H54 (cell line): ENCODE measurements around the gene NEURL3.
A peak's percentile ranks its signal among the peaks of the same experiment; 100 is the strongest.
"Not testable (repeated sequence)": the region's sequence is repeated elsewhere in the genome, so short reads cannot be mapped to it uniquely, and the experiment has no call there.

Source experiments
- DNase-seq: peaks from one replicate; pipeline ENCODE4 v3.0.0; 2011; ENCODE audit warnings: low spot score, mixed read lengths; ENCODE audit not compliant: insufficient read length
- FAIRE-seq: peaks from 3 replicates; lab custom pipeline; 2011; peaks lifted over from hg19 to GRCh38; lab: Jason Lieb, UNC
- POLR2A ChIP-seq: IDR thresholded peaks from 2 replicates; pipeline ENCODE4 v1.6.1; 2011; ENCODE audit warnings: low read depth, mild to moderate bottlenecking, low read length

Gene NEURL3

DNA sequence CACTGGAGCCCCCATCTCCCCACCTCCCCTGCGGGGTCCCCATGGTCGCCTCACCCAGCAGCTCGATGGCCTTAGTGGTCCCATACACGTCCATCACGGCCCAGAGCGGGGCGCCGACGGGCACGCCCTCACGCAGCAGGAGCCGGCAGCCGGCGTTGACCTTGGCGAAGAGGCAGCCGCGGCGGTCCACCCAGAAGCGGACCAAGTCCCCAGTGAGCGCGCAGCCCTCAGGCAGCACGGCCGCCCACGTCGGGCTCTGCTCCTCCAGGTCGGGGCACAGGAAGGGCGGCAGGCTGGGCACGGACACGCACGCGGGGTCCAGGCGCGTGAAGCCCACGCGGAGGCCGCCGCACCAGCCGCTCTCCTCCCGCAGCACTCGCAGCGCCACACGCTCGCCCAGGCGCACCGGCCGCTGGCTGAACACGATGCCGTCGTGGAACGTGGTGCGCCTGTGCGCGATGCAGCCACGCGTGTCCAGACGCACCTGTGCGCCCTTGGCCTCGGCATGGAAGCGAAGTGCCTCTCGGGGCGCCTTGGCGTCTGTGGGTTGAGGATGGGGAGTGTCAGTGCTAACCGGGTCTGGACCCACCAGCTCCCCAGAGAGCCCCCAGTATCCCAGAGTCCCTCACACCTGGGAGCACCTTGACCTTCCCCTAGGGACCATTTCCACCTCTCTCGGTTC is 4.6 kb downstream of the NEURL3 start:
- DNase-seq (no peak), FAIRE-seq (no peak)
- no peak for TF ChIP-seq POLR2A

DNA sequence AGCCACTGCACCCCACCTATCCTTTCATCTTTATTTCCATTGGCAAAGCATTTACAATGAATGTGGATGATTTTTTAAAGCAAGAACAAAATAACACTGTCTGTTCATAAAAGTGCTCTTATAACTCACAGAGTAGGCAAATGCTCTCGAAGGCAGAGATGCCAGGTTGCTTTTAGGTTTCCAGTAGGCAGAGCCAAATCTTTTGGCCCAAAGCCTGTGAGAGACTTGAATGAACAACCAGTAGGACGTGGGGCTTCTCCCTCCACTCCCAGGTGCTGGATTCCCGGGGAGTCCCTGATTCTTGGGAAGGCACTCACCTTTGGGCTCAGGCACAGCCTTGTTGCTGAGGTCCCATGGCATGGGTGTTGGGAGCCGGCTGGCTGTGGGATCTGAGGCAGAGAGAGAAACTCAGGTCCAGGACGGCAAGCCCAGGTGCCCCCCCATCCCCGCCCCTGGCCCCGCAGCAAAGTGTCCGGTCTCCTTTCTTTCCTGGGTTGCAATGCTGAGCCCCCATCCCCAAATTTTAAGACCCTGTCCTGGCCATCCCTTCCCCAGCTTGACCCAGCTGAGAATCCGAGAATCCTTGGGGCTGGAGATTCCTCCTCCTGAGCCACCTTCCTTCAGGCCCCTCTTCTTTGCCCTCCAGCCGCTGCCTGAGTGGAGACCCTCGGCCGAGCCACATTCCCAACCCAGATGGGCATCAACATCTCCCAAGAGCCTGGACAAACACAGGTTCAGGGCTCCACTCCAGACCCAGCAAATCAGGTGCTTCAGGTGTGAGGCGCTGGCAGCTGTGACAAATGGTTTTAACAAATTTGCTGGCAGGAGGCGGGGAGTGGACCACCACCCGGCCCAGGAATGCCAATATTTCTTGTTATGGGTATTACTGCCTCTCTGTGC is 5.8 kb downstream of the NEURL3 start:
- FAIRE-seq, result no peak
- no peak for DNase-seq
- TF ChIP-seq POLR2A, result no peak

DNA sequence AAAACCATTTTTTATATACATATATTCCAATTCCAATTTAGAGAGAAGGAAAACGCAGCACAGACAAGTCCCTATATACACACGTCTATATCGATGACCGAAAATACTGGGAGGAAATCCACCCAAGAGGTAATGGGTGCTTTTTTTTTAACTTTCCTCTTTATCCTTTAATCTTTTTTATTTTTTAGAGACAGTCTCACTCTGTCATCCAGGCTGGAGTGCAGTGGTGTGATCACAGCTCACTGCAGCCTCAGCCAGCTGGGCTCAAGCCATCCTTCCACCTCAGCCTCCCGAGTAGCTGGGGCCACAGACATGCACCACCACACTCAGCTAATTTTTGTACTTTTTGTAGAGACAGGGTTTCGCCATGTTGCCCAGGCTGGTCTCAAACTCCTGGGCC is 6.5 kb downstream of the NEURL3 start:
- not testable (repeated sequence) for DNase-seq, FAIRE-seq

GRCh38 chr2:96498021-96498431 is 7.1 kb downstream of the NEURL3 start:
- DNase-seq (no peak), FAIRE-seq (no peak)
- no peak for TF ChIP-seq POLR2A

GRCh38 chr2:96495982-96496629 is 9.1 kb downstream of the NEURL3 start:
- FAIRE-seq, result no peak

DNA sequence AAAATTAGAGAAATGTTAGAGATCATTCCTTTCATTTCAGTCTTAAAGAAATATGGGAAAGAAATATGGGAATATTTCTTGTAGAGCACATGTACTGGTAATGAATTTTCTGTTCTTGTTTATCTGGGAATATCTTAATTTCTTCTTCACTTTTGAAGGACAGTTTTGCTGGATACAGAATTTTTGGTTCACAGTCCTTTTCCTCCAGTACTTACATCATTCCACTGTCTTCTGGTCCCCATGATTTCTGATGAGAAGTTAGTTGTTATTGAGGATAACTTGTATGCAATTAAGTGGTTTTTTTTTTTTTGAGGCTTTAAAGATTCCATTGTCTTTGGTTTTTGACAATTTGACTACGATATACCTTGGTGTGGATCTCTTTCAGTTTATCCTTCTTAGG is 11.0 kb downstream of the NEURL3 start:
- FAIRE-seq, result no peak
- DNase-seq, result no peak
- no peak for TF ChIP-seq POLR2A

More at GRCh38 chr2:96495982-96496629, 9.1 kb downstream of the NEURL3 start:
- DNase-seq, result no peak
- no peak for TF ChIP-seq POLR2A

GRCh38 chr2:96493072-96493471 is 12.1 kb downstream of the NEURL3 start:
- TF ChIP-seq POLR2A, result no peak
- FAIRE-seq (no peak), DNase-seq (no peak)

DNA sequence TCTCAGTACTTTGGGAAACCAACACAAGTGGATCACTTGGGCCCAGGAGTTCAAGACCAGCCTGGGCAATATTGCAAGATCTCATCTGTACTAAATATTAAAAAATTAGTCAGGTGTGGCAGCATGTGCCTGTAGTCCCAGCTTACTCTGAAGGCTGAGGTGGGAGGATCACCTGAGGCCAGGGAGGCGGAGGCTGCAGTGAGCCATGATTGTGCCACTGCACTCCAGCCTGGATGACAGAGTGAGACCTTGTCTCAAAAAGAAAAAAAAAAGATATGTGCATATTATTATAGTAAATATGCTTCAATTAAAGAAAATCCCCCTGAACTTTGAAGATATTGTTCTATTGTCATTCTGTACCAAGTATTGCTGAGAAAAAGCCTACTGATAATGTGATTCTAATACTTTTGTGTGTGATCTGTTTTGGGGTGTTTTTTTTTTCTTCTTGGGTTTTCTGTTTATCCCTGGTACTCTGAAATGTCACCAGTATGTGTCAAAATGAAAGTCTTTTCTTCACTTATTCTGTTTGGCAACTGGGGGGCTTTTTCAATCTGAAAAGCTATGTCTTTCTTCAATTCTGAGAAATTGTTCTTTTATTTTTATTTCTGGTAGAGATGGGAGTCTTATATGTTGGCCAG is 13.2 kb downstream of the NEURL3 start:
- FAIRE-seq, result no peak
- no peak for TF ChIP-seq POLR2A
- DNase-seq, result no peak

DNA sequence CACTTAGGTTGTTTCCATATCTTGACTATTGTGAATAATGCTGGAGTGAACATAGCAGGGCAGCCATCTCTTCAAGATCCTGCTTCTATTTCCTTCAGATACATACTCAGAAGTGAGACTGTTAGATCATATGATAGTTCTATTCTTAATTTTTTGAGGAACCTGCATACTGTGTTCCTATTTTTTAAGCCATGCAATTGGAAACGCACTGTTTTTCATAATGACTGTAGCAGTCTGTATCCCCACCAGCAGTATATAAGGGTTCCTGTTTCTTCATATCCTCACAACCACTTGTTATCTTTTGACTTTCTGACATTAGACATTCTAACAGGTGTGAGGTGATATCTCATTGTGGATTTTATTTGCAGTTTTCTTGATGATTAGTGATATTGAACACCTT is 15.5 kb downstream of the NEURL3 start:
- DNase-seq (no peak), FAIRE-seq (no peak)
- no peak for TF ChIP-seq POLR2A

- FAIRE-seq (no peak), DNase-seq (no peak)
- TF ChIP-seq POLR2A, result no peak
Observed at GRCh38 chr2:96489261-96489660, 15.9 kb downstream of the NEURL3 start.

DNA sequence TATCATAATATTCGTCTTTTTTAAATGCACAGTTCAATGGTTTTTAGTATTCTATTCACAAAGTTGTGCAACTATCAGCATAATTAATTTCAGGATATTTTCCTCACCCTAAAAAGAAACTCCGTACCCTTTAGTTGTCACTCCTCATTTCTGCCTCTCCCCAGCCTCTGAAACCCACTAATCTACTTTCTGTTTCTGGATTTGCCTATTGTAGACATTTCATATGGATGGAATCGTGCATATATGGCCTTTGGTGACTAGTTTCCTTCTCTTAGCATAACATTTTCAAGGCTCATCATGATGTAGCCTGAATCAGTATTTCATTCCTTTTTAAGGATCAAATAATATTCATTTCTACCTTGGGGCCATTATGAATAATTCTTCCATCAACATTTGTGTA is 18.5 kb downstream of the NEURL3 start:
- DNase-seq, result no peak
- FAIRE-seq, result no peak
- TF ChIP-seq POLR2A, result no peak

DNA sequence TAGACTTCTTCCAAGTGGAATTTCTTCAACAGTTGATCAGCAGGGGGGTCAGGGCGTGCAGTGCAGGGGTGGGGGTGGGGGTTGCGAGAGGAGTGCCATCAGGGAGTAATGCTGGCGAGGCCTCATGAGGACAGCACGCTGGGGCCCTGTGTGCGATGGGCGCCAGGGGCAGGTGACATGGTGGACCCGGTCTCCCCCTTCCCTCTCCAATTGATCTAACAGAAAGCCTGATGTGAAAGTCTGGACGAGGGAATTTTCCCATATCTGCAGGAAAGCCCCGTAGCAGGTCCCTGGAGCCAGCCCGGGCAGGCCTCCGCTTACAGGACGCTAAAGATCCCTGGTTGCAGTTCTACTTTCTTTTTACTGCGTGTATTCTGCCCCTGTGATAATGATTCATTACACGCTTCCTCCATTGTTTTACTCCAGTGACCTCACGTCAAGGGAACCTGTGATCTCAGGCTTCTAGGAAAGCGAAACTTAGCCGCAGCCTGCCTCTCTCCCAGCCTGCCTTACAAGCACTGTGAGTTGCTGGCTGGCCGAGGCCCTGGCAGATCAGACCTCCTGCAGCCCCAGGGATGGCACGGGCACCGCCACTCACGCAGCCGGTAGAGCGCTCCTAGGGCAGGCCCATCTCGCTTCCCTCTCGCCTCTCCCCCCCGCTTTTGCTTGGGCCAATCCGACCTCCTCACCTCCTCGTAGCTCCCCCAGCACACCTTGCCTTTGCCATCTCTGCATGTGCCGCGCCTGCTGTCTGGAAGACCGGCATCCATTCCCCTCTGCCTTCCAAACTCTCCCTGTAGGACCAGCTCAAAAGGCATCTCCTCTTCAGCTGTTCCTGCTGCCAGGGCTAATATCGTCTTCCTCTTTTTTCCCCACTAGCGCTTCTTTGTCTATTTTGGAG is 19.2 kb downstream of the NEURL3 start:
- TF ChIP-seq POLR2A, result peak; percentile 40; the same call in 1 of the 2 replicates
- FAIRE-seq (peak; percentile 55), DNase-seq (peak; percentile 83)

GRCh38 chr2:96485350-96485749 is 19.8 kb downstream of the NEURL3 start:
- peak; percentile 38 for DNase-seq
- TF ChIP-seq POLR2A, result no peak
- FAIRE-seq, result no peak
